Small intestine (tissue), 7 donors: ENCODE data around the gene ZNF182. TPM values are rescaled to one million over a fixed set of nuclear protein-coding genes. Genes with fewer than 3 reads are reported as not detected.
"Not testable (repeated sequence)": the region's sequence is repeated elsewhere in the genome, so short reads cannot be mapped to it uniquely, and the experiment has no call there.

Experiments
- DNase-seq, 2 donors: peaks; one replicate each; pipeline versions ENCODE4 v3.0.0 to v3.0.0-alpha.2; 2013
- FAIRE-seq: peaks from 2 replicates; lab custom pipeline; 2012; peaks lifted over from hg19 to GRCh38; lab: Jason Lieb, UNC
- H3K27ac ChIP-seq, 3 donors: one replicate each; pipeline ENCODE4 v1.5.1; 2013; ENCODE audit warnings: low read length in 2 of 3, mild to moderate bottlenecking in 2 of 3, control low read depth in 1 of 3, inconsistent platforms in 1 of 3, low read depth in 1 of 3, moderate library complexity in 1 of 3
- H3K27me3 ChIP-seq, 3 donors: one replicate each; pipeline ENCODE4 v1.6.1; 2013; ENCODE audit warnings: low read length in 3 of 3, inconsistent platforms in 1 of 3; ENCODE audit not compliant: control insufficient read depth in 3 of 3, insufficient read depth in 3 of 3
- H3K36me3 ChIP-seq, 3 donors: one replicate each; pipeline ENCODE4 v1.6.1; 2013; ENCODE audit warnings: low read length in 3 of 3, inconsistent platforms in 1 of 3, low read depth in 1 of 3, mild to moderate bottlenecking in 1 of 3, moderate library complexity in 1 of 3; ENCODE audit not compliant: control insufficient read depth in 3 of 3, insufficient read depth in 2 of 3
- H3K4me1 ChIP-seq, 3 donors: one replicate each; pipeline ENCODE4 v1.6.1; 2013; ENCODE audit warnings: low read length in 2 of 3, inconsistent platforms in 1 of 3, low read depth in 1 of 3, mild to moderate bottlenecking in 1 of 3, moderate library complexity in 1 of 3; ENCODE audit not compliant: control insufficient read depth in 3 of 3, insufficient read depth in 2 of 3
- H3K4me3 ChIP-seq, 3 donors: one replicate each; pipeline ENCODE4 v1.5.1; 2013; ENCODE audit warnings: low read length in 3 of 3, control low read depth in 1 of 3, inconsistent platforms in 1 of 3, low read depth in 1 of 3, mild to moderate bottlenecking in 1 of 3, moderate library complexity in 1 of 3
- H3K9me3 ChIP-seq, 2 donors: one replicate each; pipeline ENCODE4 v1.6.1; 2013; ENCODE audit warnings: low read depth in 1 of 2, low read length in 1 of 2; ENCODE audit not compliant: control insufficient read depth in 2 of 2, insufficient read depth in 1 of 2
- WGBS, 3 donors: extraction: QIAGEN DNeasy Blood & Tissue Kit; methylation state at CpG; one replicate each; pipeline ENCODE4 v1.1.7; 2013; 5-methylcytosine and 5-hydroxymethylcytosine counted together
- polyA plus RNA-seq, 4 donors: library from polyadenylated mRNA; stranded (reverse) in 3 of 4; unstranded in 1 of 4; fragments of 200-250 nt in 3 of 4; fragments of 120-200 nt in 1 of 4; gene quantifications; one replicate each; pipeline versions ENCODE4 v1.2.1 to v1.2.3, GENCODE V29; 2013
- donor health status: healthy with polysubstance abuse.
- donor health status: control.
- donor health status: control.
- donor health status: Bipolar disorder and iron deficiency.
- donor health status: healthy.

Gene ZNF182
- polyA plus RNA-seq, 4 donors = 1.9 to 8.1 (median 2.2) TPM

GRCh38 chrX:47956016-47956415, 47.8 kb downstream of the ZNF182 start:
- no peak for FAIRE-seq
- peak overlapping the region in 1 of 3 donors; percentile 44 for H3K27ac ChIP-seq

GRCh38 chrX:47955295-47955694, 48.5 kb downstream of the ZNF182 start:
- H3K9me3 ChIP-seq, FAIRE-seq, H3K4me3 ChIP-seq, H3K27me3 ChIP-seq, H3K36me3 ChIP-seq: not testable (repeated sequence)
- 56 to 76% (median 76%) methylated on average over 5 to 7 of the region's 7 CpGs for WGBS, 3 donors
- peak in 1 of 2 donors; percentile 39 for DNase-seq
- peak overlapping the region in 1 of 3 donors; percentile 44 for H3K27ac ChIP-seq
- H3K4me1 ChIP-seq = peaks cover 0 to 13% (median 0%) of the 10 kb centered on the region in 3 donors

More at GRCh38 chrX:47956016-47956415, 47.8 kb downstream of the ZNF182 start:
- 84 to 90% (median 87%) methylated on average over 11 to 13 of the region's 13 CpGs for WGBS, 3 donors
- H3K9me3 ChIP-seq = no peaks in the 10 kb centered on the region
- no peak for DNase-seq
- peaks cover 0 to 13% (median 0%) of the 10 kb centered on the region in 3 donors for H3K4me1 ChIP-seq
- no peaks in the 10 kb centered on the region for H3K36me3 ChIP-seq
- no peaks in the 10 kb centered on the region for H3K27me3 ChIP-seq
- H3K4me3 ChIP-seq = no peak overlapping the region

GRCh38 chrX:47941423-47941822, 62.4 kb downstream of the ZNF182 start:
- Histone ChIP-seq H3K27me3 (no peaks in the 10 kb centered on the region), H3K9me3 (no peaks in the 10 kb centered on the region), H3K4me1 (no peaks in the 10 kb centered on the region), H3K36me3 (no peaks in the 10 kb centered on the region), H3K4me3 (no peak overlapping the region), H3K27ac (no peak overlapping the region)
- FAIRE-seq (no peak), DNase-seq (no peak)
- 53 to 80% (median 65%) methylated on average over 4 of the region's 4 CpGs for WGBS, 3 donors

- no peaks in the 10 kb centered on the region for H3K27me3 ChIP-seq
- H3K36me3 ChIP-seq = no peaks in the 10 kb centered on the region
- DNase-seq = no peak
- no peak overlapping the region for H3K4me3 ChIP-seq
- WGBS, 3 donors = 93 to 95% (median 93%) methylated on average over 4 of the region's 4 CpGs
- FAIRE-seq = no peak
- no peaks in the 10 kb centered on the region for H3K9me3 ChIP-seq
- H3K27ac ChIP-seq = no peak overlapping the region
- H3K4me1 ChIP-seq = no peaks in the 10 kb centered on the region
These were observed 63.3 kb downstream of the ZNF182 start for GRCh38 chrX:47940448-47940847.

GRCh38 chrX:47936940-47937317, 66.9 kb downstream of the ZNF182 start:
- no peaks in the 10 kb centered on the region for H3K36me3 ChIP-seq
- no peak for DNase-seq
- no peak for FAIRE-seq
- WGBS, 3 donors = 51 to 67% (median 58%) methylated on average over 3 of the region's 3 CpGs
- peak overlapping the region in 1 of 3 donors; percentile 69 for H3K27ac ChIP-seq
- H3K4me1 ChIP-seq = no peaks in the 10 kb centered on the region
- no peaks in the 10 kb centered on the region for H3K9me3 ChIP-seq
- no peak overlapping the region for H3K4me3 ChIP-seq
- no peaks in the 10 kb centered on the region for H3K27me3 ChIP-seq

- DNase-seq (peak; percentile 1 to 77), FAIRE-seq (no peak)
- Histone ChIP-seq H3K27ac (peak overlapping the region in 1 of 3 donors; percentile 69), H3K4me3 (peak overlapping the region in 2 of 3 donors; percentile 7 to 25), H3K27me3 (no peaks in the 10 kb centered on the region), H3K36me3 (no peaks in the 10 kb centered on the region), H3K9me3 (no peaks in the 10 kb centered on the region), H3K4me1 (no peaks in the 10 kb centered on the region)
- WGBS, 3 donors = 13 to 40% (median 15%) methylated on average over 12 to 15 of the region's 15 CpGs
These were observed 67.4 kb downstream of the ZNF182 start for GRCh38 chrX:47936224-47936939.

- no peak overlapping the region for H3K27ac ChIP-seq
- no peaks in the 10 kb centered on the region for H3K4me1 ChIP-seq
- no peaks in the 10 kb centered on the region for H3K9me3 ChIP-seq
- H3K27me3 ChIP-seq = no peaks in the 10 kb centered on the region
- no peaks in the 10 kb centered on the region for H3K36me3 ChIP-seq
- WGBS, 3 donors = 57 to 75% (median 74%) methylated on average over 5 of the region's 5 CpGs
- FAIRE-seq (no peak), DNase-seq (no peak)
- no peak overlapping the region for H3K4me3 ChIP-seq
These were observed 69.8 kb downstream of the ZNF182 start for GRCh38 chrX:47933946-47934345.

GRCh38 chrX:47931970-47932369, 71.8 kb downstream of the ZNF182 start:
- not testable (repeated sequence) for H3K27me3 ChIP-seq, FAIRE-seq, H3K4me1 ChIP-seq

More at GRCh38 chrX:47931970-47932369, 71.8 kb downstream of the ZNF182 start:
- H3K36me3 ChIP-seq, DNase-seq, H3K9me3 ChIP-seq, H3K27ac ChIP-seq, H3K4me3 ChIP-seq: not testable (repeated sequence)
- WGBS, 3 donors = 79 to 99% (median 83%) methylated on average over 3 of the region's 3 CpGs
